Hepatocyte (in vitro differentiated cells): Measurements from ENCODE around the gene EFEMP2. TPM values are rescaled to one million over a fixed set of nuclear protein-coding genes. Genes with fewer than 3 reads are reported as not detected.

Source experiments
- DNase-seq: peaks from one replicate; pipeline ENCODE4 v3.0.0-alpha.2; 2016; ENCODE audit warnings: low spot score
- H2AFZ ChIP-seq: fragments of 200-600 bp; sonication (generic); 2 replicates; pipeline ENCODE4 v1.6.0; 2016; ENCODE audit warnings: antibody characterized with exemption, mild to moderate bottlenecking
- H3K27ac ChIP-seq: fragments of 200-600 bp; sonication (generic); 2 replicates; pipeline ENCODE4 v1.5.1; 2016; ENCODE audit warnings: mild to moderate bottlenecking
- H3K27me3 ChIP-seq: fragments of 200-600 bp; sonication (generic); 2 replicates; pipeline ENCODE4 v1.6.1; 2016
- H3K36me3 ChIP-seq: fragments of 200-600 bp; sonication (generic); replicated peaks from 2 replicates; pipeline ENCODE4 v1.5.1; 2016; ENCODE audit warnings: low read depth; ENCODE audit not compliant: insufficient read depth
- H3K4me1 ChIP-seq: fragments of 200-600 bp; sonication (generic); 2 replicates; pipeline ENCODE4 v1.5.1; 2016; ENCODE audit warnings: mild to moderate bottlenecking, moderate library complexity; ENCODE audit not compliant: insufficient read depth
- H3K4me2 ChIP-seq: fragments of 200-600 bp; sonication (generic); 2 replicates; pipeline ENCODE4 v1.6.0; 2016
- H3K4me3 ChIP-seq: fragments of 200-600 bp; sonication (generic); 2 replicates; pipeline ENCODE4 v1.5.1; 2016; ENCODE audit warnings: mild to moderate bottlenecking
- H3K79me2 ChIP-seq: fragments of 200-600 bp; sonication (generic); 2 replicates; pipeline ENCODE4 v1.6.0; 2017; ENCODE audit warnings: mild to moderate bottlenecking
- H3K9me2 ChIP-seq: fragments of 200-600 bp; sonication (generic); replicated peaks from 2 replicates; pipeline ENCODE4 v1.6.0; 2017; ENCODE audit warnings: mild to moderate bottlenecking; ENCODE audit not compliant: insufficient read depth
- H3K9me3 ChIP-seq: fragments of 200-600 bp; sonication (generic); 2 replicates; pipeline ENCODE4 v1.5.1; 2016; ENCODE audit warnings: low read depth, mild to moderate bottlenecking
- H4K20me1 ChIP-seq: fragments of 200-600 bp; sonication (generic); 2 replicates; pipeline ENCODE4 v1.6.0; 2016; ENCODE audit warnings: mild to moderate bottlenecking; ENCODE audit not compliant: insufficient read depth, poor library complexity, severe bottlenecking
- CTCF ChIP-seq: fragments of 200-600 bp; sonication (generic); IDR thresholded peaks from 2 replicates; pipeline ENCODE4 v1.5.1; 2016; ENCODE audit warnings: antibody characterized with exemption, mild to moderate bottlenecking; ENCODE audit not compliant: poor library complexity
- EZH2 ChIP-seq: fragments of 200-600 bp; sonication (generic); IDR thresholded peaks from 2 replicates; pipeline ENCODE4 v1.6.1; 2016; ENCODE audit warnings: antibody characterized with exemption, mild to moderate bottlenecking, borderline replicate concordance
- EZH2phosphoT487 ChIP-seq: fragments of 200-600 bp; sonication (generic); IDR thresholded peaks from one replicate; pipeline ENCODE4 v1.6.1; 2018; ENCODE audit warnings: antibody characterized with exemption, mild to moderate bottlenecking, low read depth, moderate library complexity; ENCODE audit not compliant: unreplicated experiment, severe bottlenecking
- whole genome bisulfite sequencing: methylation state at CpG from one replicate; pipeline ENCODE4 v1.1.6; 2016; ENCODE audit warnings: low lambda C conversion rate; ENCODE audit errors: missing lambda C conversion rate; 5-methylcytosine and 5-hydroxymethylcytosine counted together
- polyA plus RNA-seq: library from polyadenylated mRNA; unstranded; fragments of >200 nt; fragmentation: Nextera tagmentation; extraction: Ambion mirVana; gene quantifications from 2 replicates; pipeline ENCODE4 v1.2.1, GENCODE V29; 2016
- total RNA-seq: library from RNA; depleted of rRNA; stranded (reverse); fragments of >200 nt; gene quantifications from 2 replicates; pipeline ENCODE4 v1.2.3, GENCODE V29; 2014

EFEMP2 gene
- total and polyA plus RNA-seq, 2 experiments from 2014 or later, result 65.2 to 197 TPM

- H3K4me3 ChIP-seq, result peak overlapping the region; percentile 91
- H3K27ac ChIP-seq, result no peak overlapping the region
- H3K27me3 ChIP-seq, result no peaks in the 10 kb centered on the region
- H3K4me2 ChIP-seq, result peak overlapping the region; percentile 89
- TF ChIP-seq EZH2phosphoT487 (no peak), CTCF (no peak), EZH2 (no peak)
- no peaks in the 10 kb centered on the region for H3K9me2 ChIP-seq
- H3K4me1 ChIP-seq, result peaks cover 32% of the 10 kb centered on the region
- no peaks in the 10 kb centered on the region for H3K9me3 ChIP-seq
- H4K20me1 ChIP-seq, result no peaks in the 10 kb centered on the region
- no peak overlapping the region for H2AFZ ChIP-seq
- no peaks in the 10 kb centered on the region for H3K36me3 ChIP-seq
- DNase-seq, result no peak
- H3K79me2 ChIP-seq, result peaks cover 32% of the 10 kb centered on the region
- WGBS, result 90% methylated on average over 10 of the region's 15 CpGs
Observed at GRCh38 chr11:65920372-65920802, 47.8 kb upstream of the EFEMP2 start.

GRCh38 chr11:65919573-65920371, 47.2 kb upstream of the EFEMP2 start:
- DNase-seq, result peak; percentile 54

GRCh38 chr11:65919141-65919572, 46.6 kb upstream of the EFEMP2 start, which contains the start of gene DRAP1:
DRAP1 (plus strand) TSS chr11:65919426; CDS start chr11:65919502, 76 bp downstream.
- no peaks in the 10 kb centered on the region for H3K27me3 ChIP-seq
- H4K20me1 ChIP-seq, result no peaks in the 10 kb centered on the region
- H3K9me3 ChIP-seq, result no peaks in the 10 kb centered on the region
- no peak for TF ChIP-seq EZH2
- TF ChIP-seq EZH2phosphoT487, result no peak
- TF ChIP-seq CTCF, result no peak
- WGBS, result 0% methylated on average over 26 of the region's 59 CpGs
- peak within 1 kb of the TSS; percentile 93 for H3K4me2 ChIP-seq
- H3K79me2 ChIP-seq, result peaks cover 32% of the 10 kb centered on the region
- H2AFZ ChIP-seq, result peak within 1 kb of the TSS; percentile 88
- H3K36me3 ChIP-seq, result no peaks in the 10 kb centered on the region
- peak; percentile 100 for DNase-seq
- no peaks in the 10 kb centered on the region for H3K9me2 ChIP-seq
- peaks cover 40% of the 10 kb centered on the region for H3K4me1 ChIP-seq
- peak within 1 kb of the TSS; percentile 94 for H3K27ac ChIP-seq
- peak within 1 kb of the TSS; percentile 97 for H3K4me3 ChIP-seq

More at GRCh38 chr11:65919573-65920371, 47.2 kb upstream of the EFEMP2 start:
- no peaks in the 10 kb centered on the region for H3K36me3 ChIP-seq
- no peaks in the 10 kb centered on the region for H3K9me3 ChIP-seq
- TF ChIP-seq EZH2, result no peak
- no peak for TF ChIP-seq EZH2phosphoT487
- no peak for TF ChIP-seq CTCF
- H3K27me3 ChIP-seq, result no peaks in the 10 kb centered on the region
- peaks cover 32% of the 10 kb centered on the region for H3K79me2 ChIP-seq
- H3K4me3 ChIP-seq, result peak overlapping the region; percentile 91
- H3K4me2 ChIP-seq, result peak overlapping the region; percentile 89
- H4K20me1 ChIP-seq, result no peaks in the 10 kb centered on the region
- no peaks in the 10 kb centered on the region for H3K9me2 ChIP-seq
- H3K27ac ChIP-seq, result peak overlapping the region; percentile 85
- H2AFZ ChIP-seq, result peak overlapping the region; percentile 85
- 5% methylated on average over 33 of the region's 60 CpGs for whole genome bisulfite sequencing
- H3K4me1 ChIP-seq, result peaks cover 38% of the 10 kb centered on the region
